ENCODE data around the gene SGTA.
"Not testable (repeated sequence)": the region's sequence is repeated elsewhere in the genome, so short reads cannot be mapped to it uniquely, and the experiment has no call there.

Gene SGTA

DNA sequence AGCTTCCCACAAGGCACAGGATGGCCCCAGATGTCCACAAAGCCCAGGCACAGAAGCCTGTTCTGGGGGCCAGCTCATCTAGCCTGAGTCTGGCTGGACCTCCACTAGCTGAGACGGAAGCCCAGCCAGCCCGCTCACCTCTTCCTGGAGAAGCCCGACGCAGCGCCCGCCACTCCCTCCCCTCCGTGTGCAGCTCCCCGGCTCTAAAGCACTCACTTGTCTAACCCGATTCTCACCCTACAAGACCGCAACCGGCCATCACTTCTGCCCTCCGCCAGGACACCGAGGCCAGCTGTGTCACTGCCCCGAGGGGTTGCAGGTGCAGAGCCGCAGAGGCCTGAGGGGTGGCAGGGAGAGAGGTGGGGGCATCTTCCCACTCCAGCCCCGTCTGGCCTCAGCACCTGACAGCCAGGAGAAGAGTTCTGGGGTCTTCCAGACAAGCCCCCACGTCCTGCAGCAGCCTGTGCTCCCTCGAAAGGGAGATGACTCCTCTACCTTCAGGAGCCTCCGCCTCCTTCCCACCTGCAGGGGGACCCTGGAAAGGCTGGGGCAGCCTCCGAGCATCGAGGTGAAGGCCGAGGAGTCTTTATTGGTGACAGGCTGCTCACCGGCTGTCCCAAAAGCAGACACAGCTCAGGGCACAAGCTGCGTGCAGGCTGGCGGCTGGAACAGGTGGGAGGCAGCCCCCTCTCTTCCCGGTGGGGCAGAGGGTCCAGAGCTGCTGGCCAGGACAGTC lies 56.0 kb downstream of the SGTA start:
- no peak for DNase-seq (ENCODE audit: low read depth)

DNA sequence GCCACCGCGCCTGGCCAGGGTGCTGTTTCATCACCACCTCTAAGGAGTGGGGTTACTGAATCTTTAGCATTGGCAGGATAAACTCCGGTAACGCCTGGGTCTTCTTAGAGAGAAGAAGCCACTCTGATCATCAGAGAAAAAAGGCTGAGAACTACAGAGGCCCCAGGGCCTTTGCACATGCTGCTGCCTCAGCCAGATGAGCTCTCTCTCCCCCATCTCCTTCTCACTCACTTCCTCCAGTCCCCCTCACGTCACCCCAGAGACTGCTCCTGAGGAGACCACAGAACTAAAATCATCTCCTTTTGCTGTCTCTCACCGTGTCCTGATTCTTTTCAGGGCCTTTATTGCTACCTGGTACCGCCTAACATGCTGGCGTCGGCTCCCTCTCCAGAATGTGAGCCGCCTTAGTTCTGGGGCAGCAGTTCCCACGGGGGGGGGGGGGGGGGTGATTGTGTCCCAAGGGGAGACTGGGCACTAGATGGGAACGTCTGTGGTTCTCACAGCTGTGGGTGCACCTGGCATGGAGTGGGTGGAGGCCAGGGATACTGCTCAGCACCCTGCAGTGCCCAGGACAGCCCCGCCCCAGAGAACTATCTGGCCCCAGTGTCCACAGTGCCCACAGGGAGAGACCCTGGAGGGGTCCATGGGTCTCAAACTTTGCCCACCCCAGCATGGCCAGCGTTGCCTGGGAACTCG lies 56.8 kb downstream of the SGTA start:
- no peak for DNase-seq (ENCODE audit: low read depth)

GRCh38 chr19:2724148-2724557 lies 58.9 kb downstream of the SGTA start:
- no peak for DNase-seq (ENCODE audit: low read depth)

GRCh38 chr19:2723747-2724146 lies 59.3 kb downstream of the SGTA start:
- DNase-seq (ENCODE audit: low read depth) = no peak

DNA sequence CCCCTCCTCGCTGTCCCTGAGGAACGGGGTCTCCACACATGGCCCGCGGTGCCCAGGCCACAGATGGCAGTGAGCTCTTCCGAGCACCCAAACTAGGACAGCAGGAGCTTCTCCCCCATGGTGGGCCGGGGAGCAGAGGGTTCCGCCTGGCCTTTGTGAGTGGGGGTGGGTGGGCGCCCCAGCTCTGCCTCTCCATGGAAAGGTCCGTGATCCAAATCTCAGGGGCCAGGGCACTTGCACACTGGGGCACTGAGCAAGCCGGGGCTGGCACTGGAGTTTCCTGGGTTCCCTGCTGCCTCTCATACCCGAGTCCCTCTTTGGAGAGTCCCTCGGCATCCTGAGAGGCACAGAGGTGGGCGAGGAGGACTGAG lies 59.7 kb downstream of the SGTA start:
- no peak for DNase-seq (ENCODE audit: low read depth)

- no peak for DNase-seq (ENCODE audit: low read depth)
These were observed 60.3 kb downstream of the SGTA start for GRCh38 chr19:2722541-2723344.

DNA sequence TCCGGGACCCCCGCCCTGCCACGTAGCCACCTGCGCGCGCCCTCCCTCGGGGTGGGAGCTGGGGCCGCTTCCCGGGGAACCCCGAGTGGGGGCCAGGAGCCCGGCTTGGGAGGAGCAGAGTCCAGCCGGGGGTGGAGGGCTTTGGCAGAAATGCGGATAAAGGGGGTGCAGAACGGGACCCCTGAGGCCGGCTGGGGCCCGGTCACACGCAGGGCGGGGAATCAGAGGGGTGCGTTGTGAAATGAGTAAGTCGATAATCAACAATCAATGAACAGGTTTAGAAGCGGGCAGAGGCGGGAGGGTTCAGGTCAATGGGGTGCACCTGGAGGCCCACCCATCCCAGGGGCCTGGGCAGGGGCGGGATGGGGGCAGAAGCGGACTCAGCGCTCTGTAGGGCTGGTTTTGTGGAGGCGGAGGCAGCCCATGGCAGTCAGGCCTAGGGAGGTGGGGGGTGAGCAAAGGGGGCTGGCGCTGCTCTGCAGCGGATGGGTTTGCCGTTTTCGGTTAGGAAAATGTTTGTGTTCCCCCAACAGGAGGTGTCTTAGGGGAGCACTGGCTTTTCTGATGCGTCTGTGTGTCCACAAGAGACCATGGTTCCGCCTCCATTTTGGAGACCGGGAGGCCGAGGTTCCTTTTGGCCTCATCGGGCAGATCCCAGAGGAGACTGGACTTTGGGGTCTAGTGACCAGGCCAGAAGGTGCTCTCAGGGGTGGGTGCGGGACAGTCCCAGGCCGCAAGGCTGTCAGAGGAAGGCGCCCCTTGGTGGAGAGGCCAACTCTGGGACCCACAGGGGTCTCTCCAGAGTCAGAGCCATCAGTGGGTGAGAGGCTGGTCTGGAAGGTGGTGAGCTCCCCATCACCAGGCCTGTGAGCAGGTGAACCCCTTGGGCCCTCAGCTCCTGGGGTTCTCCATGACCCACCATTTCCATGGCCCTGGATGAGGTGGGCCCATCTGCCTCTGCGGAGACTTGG lies 61.2 kb downstream of the SGTA start:
- no peak for DNase-seq (ENCODE audit: low read depth)

GRCh38 chr19:2720777-2721569 lies 62.1 kb downstream of the SGTA start, which contains the start of gene DIRAS1:
DIRAS1 (minus strand) TSS chr19:2721372; CDS start chr19:2717806, 3,566 bp downstream.
- no peak for DNase-seq (ENCODE audit: low read depth)

DNA sequence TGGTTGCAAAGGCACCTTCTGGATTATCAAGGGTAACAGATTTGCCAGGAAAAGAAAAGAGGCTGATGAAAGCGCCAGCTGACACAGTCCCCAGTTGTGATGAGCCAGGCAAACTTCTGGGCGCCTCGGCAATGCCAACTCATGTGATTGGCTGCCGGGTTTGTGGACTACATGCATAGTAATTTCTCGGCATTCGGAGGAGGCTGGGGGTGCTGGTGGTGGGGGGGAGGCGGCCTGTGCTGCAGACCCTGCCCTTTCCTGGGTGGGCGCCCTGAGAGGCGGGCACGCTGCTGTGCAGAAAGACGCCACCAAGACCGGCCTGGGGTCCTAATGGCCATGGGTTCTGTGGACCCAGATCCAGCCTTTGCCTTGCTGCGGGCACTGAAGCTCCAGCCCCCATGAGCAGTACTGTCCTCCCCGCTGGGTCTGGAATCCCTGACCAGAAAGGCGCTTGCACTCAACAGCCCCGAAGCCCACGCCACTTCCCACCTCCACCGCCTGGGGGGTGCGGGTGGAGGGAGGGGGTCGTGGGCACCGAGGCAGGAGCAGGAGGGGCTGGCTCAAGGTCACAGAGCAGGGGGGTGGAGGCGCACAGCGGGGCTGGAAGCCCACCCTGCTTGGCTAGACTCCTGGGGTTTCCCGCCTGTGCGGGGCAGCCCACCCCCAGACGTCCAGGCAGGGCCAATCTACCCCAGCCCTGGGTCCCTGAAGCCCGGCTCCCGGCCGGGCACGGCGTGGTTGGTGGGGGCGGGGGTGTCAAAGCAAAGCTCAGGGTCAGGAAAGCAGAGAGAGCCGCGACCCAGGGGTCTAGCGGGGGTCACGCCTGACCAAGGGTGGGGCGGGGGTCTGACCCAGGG lies 62.9 kb downstream of the SGTA start:
- no peak for DNase-seq (ENCODE audit: low read depth)

GRCh38 chr19:2719232-2719735 lies 63.8 kb downstream of the SGTA start:
- no peak for DNase-seq (ENCODE audit: low read depth)

GRCh38 chr19:2717638-2718541 lies 65.2 kb downstream of the SGTA start:
- no peak for DNase-seq (ENCODE audit: low read depth)

DNA sequence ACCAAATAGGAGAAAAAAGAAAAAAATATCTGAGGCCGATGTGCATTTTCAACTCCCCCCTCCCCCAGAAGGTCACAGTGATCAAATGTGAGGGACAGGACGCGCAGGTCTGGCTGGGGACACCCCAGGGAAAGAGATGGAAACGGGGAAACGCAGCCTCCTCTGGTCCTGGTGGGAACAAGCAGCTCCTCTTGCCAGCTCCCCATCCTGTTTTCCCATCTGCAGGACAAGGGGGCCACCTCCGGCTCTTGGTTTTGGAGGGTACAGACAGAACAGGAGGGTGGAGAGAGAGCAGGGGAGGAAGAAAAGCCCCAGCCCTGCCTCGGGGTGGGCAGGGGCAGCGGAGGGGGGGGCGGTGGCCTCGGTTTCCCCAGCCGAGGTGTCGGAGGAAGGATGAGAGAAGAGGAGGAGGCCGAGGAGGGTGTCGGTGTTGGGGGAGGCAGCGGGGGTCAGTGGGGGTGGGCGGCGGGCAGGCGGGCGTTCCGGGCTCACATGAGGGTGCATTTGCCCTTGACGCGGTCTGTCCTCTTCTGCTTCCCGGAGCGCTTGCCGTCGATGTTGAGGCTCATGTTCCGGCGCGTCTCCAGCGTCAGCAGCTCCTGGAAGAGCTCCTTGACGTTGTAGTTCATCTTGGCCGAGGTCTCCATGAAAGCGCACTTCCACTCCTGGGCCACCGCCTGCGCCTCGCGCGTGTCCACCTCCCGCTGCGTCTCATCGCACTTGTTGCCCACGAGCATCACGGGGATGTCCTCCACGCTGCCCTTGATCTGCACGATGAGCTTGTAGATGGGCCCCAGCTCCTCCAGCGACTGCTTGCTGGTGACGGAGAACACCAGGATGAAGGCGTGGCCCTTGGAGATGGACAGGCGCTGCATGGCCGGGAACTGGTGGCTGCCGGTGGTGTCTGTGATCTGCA lies 66.1 kb downstream of the SGTA start:
- DNase-seq (ENCODE audit: low read depth) = no peak

- no peak for DNase-seq (ENCODE audit: low read depth)
These were observed 66.8 kb downstream of the SGTA start for GRCh38 chr19:2716275-2716650.

GRCh38 chr19:2715470-2716274 lies 67.4 kb downstream of the SGTA start:
- no peak for DNase-seq (ENCODE audit: low read depth)

DNA sequence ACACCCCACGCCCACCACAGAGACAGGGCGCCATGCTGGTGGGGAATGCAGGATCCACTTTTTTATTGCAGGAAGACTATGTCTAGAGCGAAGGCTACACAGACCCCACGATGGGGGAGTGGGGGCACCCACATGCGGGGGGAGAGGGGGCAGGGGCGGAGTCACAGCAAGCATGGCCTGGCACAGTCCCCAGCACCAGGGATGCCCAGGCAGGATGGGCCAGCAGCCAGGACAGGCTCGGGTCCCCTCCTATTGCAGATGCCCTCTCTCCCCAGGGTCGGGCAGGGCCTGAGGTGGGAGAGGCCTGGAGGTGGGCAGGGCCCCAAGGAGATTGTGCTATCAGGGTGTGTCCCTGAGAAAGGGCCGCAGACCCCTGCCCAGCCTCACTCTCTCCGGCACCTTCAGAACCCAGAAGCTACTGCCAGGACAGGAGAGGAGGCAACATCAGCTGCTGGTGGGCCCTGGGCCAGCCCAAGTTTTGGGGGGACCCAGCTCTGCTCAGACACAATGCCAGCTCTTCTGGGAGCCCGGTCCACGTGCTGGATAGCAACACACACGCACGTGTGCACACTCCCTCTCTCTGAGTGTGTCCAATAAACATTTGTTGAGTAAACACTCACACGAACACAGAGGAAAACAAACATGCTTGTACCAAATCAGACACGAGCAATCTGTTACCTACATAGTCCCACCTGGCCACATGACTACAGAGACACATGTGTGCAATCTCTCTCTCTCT lies 68.4 kb downstream of the SGTA start:
- DNase-seq (ENCODE audit: low read depth) = no peak

- not testable (repeated sequence) for DNase-seq (ENCODE audit: low read depth)
These were observed 69.0 kb downstream of the SGTA start for GRCh38 chr19:2714102-2714501.
